Measurements from ENCODE around the gene CEP162.

Gene CEP162, protein sequence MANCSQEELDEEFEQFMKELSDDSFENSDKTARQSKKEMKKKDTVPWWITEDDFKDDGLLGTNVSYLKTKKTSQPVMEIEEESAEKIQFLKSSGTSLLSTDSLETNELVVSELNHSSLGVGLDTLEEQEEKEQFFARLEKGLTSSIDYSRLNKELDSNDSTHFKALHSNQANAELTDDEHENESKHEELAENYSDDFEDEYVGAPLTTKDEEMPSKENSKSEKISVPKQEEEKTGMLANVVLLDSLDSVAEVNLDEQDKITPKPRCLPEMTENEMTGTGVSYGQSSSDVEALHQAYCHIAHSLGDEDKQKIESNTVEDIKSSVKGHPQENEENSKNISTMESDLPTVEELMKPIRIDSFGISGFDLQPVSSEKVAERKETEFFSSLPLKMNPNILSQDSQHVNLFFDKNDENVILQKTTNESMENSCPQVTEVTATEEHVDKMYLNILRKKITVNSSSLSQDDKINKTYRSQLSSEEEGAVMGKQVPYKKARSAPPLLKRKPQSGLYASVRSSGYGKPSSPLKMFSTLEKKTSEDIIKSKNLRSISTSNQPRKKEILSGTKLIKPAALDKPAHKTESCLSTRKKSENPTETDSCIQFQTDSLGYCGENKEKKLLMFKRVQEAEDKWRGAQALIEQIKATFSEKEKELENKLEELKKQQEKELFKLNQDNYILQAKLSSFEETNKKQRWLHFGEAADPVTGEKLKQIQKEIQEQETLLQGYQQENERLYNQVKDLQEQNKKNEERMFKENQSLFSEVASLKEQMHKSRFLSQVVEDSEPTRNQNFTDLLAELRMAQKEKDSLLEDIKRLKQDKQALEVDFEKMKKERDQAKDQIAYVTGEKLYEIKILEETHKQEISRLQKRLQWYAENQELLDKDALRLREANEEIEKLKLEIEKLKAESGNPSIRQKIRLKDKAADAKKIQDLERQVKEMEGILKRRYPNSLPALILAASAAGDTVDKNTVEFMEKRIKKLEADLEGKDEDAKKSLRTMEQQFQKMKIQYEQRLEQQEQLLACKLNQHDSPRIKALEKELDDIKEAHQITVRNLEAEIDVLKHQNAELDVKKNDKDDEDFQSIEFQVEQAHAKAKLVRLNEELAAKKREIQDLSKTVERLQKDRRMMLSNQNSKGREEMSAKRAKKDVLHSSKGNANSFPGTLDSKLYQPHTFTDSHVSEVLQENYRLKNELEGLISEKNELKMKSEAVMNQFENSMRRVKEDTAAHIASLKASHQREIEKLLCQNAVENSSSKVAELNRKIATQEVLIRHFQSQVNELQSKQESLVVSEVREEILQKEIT (N-terminal part only)

GRCh38 chr6:84227434-84228197 is at the start of gene CEP162:
CEP162 (minus strand) TSS chr6:84227643; CDS start chr6:84226393, 1,250 bp downstream.
- TF ChIP-seq, protein P1, sequence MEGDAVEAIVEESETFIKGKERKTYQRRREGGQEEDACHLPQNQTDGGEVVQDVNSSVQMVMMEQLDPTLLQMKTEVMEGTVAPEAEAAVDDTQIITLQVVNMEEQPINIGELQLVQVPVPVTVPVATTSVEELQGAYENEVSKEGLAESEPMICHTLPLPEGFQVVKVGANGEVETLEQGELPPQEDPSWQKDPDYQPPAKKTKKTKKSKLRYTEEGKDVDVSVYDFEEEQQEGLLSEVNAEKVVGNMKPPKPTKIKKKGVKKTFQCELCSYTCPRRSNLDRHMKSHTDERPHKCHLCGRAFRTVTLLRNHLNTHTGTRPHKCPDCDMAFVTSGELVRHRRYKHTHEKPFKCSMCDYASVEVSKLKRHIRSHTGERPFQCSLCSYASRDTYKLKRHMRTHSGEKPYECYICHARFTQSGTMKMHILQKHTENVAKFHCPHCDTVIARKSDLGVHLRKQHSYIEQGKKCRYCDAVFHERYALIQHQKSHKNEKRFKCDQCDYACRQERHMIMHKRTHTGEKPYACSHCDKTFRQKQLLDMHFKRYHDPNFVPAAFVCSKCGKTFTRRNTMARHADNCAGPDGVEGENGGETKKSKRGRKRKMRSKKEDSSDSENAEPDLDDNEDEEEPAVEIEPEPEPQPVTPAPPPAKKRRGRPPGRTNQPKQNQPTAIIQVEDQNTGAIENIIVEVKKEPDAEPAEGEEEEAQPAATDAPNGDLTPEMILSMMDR (IDR thresholded peaks at IDR 0.05), result peak; percentile 64

GRCh38 chr6:84274856-84275255 is 47.4 kb upstream of the CEP162 start:
- TF ChIP-seq, protein P1 (IDR thresholded peaks at IDR 0.05), result no peak

DNA sequence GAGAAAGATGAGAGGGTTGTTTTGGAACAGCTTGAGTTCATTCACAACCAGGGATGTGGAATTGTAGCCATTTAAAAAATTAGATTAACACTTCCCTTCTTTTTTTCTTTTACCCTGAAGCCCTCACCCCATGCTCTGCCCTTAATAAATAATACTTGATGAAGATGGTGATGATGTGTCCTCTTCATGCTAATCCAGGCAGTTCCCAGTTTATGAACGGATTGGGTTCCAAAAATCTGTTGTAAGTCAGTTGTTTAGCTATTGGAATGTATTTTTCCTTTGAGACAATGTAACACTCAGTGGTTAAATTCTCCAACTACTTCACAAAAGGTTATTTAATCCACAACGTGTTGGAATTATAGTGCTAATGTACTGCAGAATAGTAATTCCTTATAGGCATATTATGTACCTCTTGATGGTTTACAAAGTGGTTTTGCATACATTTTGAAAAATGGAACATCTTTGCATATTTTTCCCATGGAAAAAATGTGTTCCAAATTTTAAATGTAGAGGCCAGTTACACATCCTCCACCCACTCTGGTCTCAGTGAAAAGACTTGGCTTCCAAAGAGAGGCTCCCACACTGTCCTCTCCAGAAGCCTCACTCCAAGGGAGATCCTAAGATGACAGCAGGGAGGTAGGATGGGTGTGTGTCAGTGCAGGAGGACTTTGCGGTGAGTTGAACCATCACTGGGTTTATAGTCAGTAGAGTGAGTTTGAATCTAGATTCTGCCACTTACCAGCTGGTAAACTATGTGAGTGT is 45.8 kb upstream of the CEP162 start:
- TF ChIP-seq, protein P1 (IDR thresholded peaks at IDR 0.05), result no peak

GRCh38 chr6:84272298-84272697 is 44.9 kb upstream of the CEP162 start:
- TF ChIP-seq, protein P1 (IDR thresholded peaks at IDR 0.05), result no peak

GRCh38 chr6:84271061-84271716 is 43.7 kb upstream of the CEP162 start:
- TF ChIP-seq, protein P1 (IDR thresholded peaks at IDR 0.05), result no peak

DNA sequence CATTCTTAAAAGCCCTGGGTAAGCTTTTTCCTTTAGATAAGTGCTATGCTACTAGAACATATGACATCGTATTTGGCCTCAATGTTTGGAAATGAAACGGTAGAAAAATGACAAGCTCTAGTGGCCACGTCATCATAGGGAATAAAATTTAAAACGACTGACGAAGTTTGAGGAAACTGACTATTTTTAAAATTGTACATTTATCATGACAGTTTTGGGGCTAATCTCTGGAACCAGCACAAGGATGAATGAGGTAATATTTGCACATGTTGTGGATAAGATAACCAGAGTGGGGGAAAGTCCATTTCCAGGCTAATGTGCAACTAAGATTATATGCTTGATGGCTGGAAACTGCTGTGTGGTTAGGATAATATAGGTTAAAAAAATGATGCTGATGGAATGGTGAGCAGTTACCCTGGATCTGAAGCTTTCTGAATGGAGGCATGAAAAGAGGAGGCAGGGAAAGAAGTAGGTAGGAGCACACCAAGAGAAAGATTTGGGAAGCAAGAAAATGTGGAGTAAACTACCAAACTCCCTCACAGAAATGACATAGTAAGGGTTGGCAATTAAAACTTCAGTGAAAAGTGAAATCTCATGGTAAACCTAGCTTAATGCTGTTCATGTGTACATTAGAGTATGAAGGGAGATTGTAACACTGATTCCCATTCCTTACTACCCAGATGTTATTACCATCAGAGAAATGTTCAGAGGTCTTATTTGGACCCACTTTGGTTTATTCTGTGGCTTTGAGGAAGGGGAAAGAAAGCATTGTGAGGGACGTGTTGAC is 42.7 kb upstream of the CEP162 start:
- TF ChIP-seq, protein P1 (IDR thresholded peaks at IDR 0.05), result no peak
